Bone marrow (tissue), 2 donors: ENCODE measurements around the gene ARFGAP2.
"Not testable (repeated sequence)": the region's sequence is repeated elsewhere in the genome, so short reads cannot be mapped to it uniquely, and the experiment has no call there.

ENCODE experiments used
- DNase-seq, 2 donors: peaks; one replicate each; lab custom pipeline; 2025; lab: John Stamatoyannopoulos, UW

The ARFGAP2 gene

DNA sequence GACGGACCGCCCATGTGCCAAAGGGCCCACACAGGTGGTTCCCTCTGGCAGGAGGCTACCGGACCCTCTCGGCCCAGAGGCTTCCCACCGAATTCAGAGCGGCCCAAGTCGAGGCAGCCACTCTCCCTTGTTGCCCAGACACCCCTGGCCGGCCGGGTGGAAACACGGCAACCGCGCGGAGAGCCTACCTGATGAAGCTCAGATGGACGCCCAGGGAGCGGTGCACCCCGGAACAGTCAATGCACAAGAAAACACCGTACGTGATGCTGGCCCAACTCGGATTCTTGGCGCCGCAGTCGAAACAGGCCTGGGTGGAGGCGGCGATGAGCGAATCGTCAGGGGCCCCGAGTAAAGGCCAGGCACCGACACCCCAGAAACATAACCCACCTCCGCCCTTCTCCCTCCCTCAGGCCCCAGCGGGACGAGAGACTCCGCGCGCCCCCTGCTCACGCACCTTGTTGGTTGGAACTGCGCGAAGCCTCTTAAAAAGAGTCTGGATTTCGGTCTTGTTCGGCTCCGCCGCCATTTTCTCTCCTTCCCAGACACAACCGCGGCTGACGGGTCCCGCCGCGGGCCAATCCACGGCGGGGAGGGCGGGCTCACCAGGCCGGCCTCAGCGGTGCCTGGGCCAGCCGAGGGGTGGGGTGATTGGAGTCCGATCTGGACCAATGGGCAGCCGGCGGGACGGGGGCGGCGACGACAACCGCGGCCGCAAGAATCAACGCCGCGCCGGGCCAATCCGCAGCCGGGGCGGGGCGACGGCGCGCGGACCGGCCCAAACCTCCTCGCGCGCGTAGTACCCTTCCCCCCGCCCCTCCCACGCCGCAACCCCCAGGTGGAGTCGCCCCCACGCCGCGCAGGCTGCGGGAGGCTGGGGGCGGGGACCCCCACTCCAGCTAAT, at the start of gene ARFGAP2:
Gene ARFGAP2, minus strand, starts transcription at position 552 of the 901 bp plus-strand sequence. Its CDS starts 26 bp downstream, at position 526.
- peak; percentile 83 to 94 for DNase-seq

DNA sequence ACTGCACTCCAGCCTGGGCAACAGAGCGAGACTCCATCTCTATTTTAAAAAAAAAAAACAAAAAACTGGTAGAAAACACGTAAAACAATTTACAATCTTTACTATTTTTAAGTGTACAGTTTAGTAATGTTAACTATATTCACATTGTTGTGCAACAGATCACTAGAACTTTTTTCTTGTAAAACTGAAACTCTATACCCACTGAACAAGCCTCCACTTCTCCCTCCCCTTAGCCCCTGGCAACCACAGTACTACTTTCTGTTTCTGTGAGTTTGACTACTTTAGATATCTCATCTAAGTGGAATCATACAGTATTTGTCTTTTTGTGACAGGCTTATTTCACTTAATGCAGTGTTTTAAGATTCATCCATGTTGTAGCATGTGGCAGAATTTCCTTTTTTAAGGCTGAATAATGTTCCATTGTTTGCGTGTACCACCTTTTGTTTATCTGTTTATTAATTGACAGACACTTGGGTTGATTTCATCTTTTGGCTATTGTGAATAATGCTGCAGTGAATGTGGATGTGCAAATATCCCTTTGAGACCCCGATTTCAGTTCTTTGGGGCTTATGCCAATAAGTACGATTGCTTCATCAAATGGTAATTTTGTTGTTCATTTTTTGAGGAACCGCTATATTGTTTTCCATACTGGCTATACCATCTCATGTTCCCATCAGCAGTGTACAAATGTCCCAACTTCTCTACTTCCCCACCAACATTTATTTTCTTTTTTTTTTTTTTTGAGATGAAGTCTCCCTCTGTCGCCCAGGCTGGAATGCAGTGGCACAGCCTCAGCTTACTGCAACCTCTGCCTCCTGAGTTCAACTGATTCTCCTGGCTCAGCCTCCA, 49.1 kb upstream of the ARFGAP2 start:
- DNase-seq, result peak in 1 of 2 donors; percentile 30

DNA sequence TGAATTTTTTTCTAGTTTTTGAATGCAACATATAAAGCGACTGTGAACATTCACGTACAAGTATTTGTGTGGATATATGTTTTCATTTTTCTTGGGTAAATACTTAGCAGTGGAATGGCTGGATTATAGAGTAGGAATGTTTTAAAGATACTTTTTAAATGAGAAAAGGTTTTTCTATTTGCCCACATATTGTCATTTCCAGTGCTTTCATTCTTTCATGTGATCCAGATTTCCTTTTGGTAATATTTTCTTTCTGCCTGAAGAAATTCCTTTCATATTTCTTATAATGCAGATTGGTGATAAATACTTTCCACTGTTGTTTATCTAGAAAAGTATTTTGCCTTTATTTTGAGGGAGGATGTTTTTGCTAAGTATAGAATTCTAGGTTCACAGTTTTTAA, 46.0 kb upstream of the ARFGAP2 start:
- no peak for DNase-seq

DNA sequence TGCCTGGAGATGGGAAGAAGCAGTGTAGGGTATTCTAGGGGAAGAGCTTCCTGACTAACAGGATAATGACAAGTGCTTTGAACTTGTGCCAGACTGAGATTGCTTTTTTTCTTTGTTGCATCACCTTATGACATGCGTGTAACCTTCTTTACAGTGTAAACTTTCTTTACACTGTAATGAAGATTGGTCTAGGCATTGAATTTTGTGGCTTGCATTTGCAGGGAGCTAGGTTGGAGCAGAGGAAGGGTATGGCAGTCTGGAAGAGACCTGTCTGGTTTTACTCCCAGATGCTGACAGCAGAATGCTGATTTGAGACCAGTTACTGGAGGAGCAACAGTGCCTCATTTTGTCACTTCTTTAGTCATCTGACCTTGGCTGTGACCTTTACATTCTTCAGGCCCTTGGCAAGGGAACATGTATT, 43.7 kb upstream of the ARFGAP2 start:
- no peak for DNase-seq

DNA sequence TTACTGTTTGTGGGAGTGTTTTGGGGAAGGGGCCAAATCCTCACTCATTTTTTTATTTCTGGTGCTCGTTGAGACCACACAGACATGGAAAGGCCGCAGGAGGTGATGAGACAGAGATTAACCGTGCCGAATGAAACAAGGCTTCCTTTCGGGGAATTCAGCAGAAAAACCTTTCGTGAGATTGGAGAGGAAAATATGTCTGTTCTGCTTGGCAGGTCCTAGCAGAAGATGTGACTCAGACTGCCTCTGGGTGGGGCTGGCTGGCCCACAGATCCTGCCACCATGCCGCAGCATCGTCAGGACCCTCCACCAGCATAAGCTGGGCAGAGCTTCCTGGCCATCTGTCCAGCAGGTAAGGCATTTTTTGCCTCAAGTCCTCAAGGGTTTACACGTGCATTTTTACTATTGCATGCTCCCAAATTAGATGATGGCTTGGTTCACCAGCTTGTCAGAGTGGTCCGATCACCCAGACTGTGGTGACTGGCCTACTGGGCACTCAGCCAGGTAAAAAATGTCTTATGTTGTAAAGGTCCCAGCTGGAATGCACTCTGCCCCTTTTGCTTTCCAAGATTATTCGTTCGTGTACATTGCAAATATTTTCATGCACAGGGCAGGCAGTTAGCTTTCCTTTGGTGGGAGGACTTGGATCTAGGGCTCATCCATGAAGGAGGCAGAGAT, 39.6 kb upstream of the ARFGAP2 start:
- DNase-seq, result peak; percentile 20 to 74

DNA sequence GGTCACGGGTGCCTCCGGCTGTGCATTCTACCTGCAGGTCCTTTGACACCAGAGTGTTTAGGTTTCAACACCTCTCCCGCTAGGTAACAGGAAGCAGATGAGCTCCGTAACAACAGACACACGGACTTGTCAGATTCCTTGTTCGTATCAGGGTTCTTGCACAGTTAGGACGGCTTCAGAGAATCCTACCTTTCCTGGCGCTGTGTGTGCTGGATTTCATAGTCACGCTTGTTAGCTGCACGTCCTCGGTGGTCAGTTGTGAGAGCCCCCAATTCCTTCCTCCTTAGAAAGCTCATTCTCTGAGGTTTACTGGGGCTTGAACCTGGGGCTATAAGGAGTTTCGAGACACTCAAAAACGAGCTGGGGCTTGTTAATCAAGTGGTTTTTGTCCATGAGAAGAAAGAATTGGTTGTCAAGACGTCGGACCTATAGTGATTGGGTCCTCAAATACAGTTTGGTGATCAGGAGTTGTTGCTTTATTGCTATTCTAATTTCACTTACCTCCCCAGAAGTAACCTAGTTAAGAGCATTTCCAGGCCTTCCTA, 38.8 kb upstream of the ARFGAP2 start:
- DNase-seq, result no peak

DNA sequence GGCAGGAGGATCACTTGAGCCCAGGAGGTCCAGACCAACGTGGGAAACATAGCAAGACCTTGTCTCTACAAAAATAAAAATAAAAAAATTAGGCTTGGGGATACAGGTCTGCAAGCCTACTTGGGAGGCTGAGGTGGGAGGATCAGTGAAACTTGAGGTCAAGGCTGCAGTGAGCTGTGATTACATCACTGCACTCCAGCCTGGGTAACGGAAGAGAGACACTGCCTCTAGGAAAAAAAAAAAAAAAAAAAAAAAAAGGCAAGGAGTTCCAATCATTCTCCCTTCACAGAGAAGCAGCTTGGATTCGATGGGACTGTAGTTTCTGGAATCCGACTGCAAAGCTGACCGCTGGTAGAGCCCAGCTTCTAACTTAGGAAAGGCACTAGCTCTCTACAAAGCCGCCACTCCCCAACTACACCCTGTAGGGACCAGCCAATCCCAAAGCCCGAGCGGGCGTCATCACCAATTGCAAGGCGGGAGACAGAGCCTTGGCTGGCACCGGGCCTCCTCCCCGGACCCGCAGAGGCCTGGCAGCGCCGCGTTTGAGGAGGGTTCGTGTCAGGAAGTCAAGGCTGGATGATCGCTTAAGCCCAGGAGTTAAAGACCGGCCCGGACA, 37.4 kb upstream of the ARFGAP2 start:
- DNase-seq, result peak; percentile 69 to 82

DNA sequence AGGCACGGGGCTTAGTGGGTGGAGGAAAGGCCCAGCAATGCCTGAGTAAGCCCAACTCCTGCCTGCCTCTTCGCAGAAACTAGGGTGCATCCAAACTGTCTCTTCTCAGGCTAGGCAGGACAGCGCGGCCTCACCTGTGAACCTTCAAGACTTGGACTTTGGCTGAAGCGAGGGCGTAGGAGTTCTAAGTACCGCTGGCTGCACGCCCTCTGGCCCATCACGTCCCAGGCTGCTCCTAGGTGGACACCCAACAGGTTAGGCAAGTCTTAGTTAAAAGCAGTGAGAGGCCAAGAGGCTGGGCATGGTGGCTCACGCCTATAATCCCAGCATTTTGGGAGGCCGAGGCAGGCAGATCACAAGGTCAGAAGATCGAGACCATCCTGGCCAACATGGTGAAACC, 36.3 kb upstream of the ARFGAP2 start:
- DNase-seq, result no peak

DNA sequence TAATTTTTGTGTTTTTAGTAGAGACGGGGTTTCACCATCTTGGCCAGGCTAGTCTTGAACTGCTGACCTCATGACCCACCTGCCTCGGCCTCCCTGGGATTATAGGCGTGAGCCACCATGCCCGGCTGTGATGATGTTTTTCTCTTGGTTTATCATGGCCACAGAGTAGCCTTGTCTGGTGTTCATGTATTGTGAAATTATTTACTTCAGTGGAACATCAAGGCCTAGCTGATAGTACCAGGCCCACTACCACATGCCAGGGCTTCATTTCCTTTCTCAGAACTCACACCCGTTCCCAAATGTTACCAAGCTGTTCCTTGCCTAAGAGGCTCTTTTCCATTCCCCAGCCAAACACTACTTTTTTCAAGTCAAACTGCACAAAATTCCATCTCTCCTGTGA, 31.9 kb upstream of the ARFGAP2 start:
- no peak for DNase-seq

DNA sequence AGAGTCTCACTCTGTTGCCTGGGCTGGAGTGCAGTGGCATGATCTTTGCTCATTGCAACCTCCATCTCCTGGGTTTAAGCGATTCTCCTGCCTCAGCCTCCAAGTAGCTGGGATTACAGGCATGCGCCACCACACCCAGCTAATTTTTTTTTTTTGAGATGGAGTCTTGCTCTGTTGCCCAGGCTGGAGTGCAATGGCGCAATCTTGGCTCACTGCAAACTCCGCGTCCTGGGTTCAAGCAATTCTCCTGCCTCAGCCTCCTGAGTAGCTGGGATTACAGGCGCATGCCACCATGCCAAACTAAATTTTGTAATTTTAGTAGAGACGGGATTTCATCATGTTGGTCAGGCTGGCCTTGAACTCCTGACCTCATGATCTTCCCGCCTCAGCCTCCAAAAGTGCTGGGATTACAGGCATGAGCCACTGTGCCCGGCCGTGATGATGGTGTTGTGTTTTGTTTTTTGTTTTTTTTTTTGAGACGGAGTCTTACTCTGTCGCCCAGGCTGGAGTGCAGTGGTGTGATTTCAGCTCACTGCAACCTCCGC, 31.4 kb upstream of the ARFGAP2 start:
- DNase-seq, result not testable (repeated sequence)

DNA sequence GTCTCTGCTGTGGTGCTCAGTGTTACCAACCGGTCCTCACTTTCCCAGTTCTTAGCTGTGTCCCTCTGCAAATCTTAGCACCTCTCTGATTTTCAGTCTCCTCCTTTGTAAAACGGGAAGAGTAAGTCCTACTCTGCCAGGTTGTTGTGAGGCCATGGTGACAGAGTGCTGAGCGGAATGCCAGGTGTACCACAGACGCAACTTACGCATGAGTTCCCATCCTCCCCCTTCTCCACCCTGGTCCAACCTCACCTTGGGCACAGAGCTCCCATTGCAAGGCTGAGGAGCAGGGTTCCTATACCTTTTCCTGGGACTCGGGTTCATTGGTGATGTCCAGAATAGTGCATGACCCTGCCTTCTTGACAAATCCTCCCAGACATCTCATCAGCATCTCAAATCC, 30.8 kb upstream of the ARFGAP2 start:
- no peak for DNase-seq

DNA sequence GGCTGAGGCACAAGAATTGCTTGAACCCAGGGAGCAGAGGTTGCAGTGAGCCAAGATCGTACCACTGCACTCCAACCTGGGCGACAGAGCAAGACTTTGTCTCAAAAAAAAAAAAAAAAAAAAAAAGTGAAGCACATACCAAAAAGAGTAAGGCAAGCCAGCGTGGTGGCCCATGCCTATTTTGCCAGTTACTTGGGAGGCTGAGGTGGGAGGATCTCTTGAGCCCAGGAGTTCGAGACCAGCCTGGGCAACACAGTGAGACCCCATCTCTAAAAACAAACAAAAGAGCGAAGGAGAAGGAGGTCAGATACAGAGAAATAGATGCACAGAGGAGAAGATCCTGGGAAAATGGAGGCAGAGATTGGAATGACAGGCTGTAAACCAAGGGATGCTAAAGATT, 29.9 kb upstream of the ARFGAP2 start:
- not testable (repeated sequence) for DNase-seq

DNA sequence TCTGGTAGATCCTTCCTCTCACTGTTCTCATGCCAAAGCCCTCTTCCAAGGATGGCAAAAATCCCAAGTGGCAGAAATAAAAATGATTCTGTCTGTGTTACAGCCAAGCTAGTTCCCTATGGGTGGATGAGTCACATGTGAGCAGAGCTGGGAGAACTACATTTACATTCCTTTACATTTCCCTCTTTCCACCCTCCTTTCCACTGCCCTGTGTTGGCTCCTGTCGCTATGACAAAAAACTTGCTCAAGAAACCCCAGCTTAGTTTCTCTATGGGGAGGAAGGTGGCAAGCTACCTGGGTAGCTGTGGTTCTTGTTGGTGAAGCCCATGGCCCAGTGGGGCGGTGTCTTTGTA, 27.9 kb upstream of the ARFGAP2 start:
- no peak for DNase-seq

DNA sequence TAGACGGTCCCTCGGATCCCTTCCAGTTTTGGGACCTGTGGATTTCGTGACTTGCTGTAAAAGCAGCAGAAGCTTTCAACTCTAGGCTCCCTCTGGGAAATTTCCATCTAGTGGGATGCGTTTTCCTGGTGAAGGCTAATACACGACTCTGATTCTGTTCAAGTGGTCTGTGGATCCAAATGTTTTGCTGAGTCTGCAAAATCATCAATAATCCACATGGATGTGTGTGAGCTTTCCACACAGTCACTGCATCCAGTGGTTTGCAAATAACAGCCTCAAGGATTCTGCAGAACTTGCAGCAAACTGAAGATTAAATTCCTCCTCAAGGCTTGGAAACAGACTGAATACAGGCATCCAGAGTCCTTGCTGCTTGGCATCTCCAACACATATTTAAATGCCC, 25.9 kb upstream of the ARFGAP2 start:
- DNase-seq, result no peak

DNA sequence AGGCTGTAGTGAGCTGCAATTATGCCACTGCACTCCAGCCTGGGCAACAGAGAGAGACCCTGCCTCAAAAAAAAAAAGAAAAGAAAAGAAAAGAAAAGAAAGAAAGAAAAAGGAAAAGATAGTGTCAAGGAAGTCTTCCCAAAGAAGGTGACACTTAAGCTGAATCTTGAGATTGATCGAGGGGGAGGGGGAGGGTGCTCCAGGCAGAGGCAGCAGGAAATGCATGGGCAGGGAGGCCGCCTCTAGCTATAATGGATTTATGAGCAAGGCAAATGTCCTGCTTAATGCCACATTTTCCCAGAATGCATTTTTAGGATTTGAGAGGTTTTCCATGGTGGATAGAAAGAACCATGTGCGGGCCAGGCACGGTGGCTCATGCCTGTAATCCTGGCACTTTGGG, 24.3 kb upstream of the ARFGAP2 start:
- DNase-seq, result no peak

DNA sequence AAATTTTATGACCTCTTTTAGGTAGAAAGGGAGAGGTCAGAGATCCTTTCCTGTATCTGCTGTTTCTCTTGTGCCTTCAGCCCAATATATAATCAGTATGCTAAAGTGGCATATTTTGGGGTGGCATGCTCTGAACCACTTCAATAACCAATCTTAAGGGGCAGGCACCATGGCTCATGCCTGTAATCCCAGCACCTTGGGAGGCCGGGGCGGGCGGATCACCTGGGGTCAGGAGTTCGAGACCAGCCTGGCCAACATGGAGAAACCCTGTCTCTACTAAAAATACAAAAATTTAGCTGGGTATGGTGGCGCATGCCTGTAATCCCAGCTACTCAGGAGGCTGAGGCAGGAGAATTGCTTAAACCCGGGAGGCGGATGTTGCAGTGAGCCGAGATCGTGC, 21.5 kb upstream of the ARFGAP2 start:
- not testable (repeated sequence) for DNase-seq

DNA sequence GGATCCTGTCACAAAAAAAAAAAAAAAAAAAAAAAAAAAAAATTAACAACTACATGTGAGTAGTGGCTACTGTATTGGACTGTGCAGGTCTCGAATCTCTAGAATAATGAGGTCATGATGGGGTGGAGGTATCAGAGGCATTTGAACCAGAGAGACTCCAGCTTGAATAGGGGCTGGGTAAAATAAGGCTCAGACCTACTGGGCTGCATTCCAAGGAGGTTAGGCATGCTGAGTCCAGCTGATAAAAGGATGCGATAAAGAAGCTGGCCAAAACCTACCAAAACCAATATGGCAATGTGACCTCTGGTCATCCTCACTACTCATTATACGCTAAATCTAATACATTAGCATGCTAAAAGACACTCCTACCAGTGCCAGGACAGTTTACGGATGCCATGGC, 15.4 kb upstream of the ARFGAP2 start:
- no peak for DNase-seq

DNA sequence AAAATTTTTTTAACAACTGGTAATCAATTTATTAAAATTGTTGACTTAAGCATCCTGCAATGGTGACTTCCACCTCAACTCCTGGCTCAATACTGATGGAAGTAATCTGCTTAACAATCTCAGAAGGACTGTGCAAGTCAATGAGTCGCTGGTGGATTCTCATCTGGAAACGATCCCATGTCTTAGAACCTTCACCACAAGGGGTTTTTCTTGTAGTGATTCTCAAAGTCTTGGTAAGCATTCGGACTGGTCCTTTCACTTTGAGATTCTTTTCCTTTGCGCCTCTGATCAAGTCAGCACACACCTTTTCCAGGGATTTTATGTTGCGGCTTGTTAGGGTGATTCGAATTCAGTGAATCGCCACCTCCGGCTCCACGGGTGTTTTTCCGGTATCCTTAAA, 14.5 kb upstream of the ARFGAP2 start:
- not testable (repeated sequence) for DNase-seq

DNA sequence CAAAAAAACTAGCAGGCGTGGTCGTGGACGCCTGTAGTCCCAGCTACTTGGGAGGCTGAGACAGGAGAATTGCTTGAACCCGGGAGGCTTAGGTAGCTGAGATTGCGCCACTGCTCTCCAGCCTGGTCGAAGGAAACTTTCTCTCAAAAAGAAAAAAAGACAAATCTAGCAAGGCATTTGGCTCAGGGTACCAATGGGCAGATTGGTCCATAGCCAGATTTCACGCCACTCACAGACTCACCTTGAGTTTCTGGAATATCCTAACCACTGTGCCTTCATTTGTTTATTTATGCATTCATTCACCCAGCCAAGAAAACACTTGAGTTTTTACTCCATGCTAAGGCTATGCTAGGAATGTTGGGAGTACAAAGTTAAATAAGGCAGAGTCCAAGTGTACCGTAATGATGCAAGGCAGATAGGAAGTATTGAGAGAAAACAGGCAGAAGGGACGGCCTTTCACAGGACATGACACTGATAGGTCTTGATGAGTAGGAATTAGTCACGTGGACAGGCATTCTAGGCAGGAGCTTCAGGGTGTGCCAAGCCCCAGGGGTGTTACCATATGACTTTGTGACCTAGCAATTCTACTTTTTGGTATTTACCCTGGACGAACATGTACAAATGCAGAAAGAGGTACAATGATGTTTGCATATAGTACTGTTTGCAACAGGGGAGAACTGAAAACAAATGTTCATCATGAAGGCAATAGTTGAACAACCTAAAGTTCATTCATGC, 12.6 kb upstream of the ARFGAP2 start:
- no peak for DNase-seq

DNA sequence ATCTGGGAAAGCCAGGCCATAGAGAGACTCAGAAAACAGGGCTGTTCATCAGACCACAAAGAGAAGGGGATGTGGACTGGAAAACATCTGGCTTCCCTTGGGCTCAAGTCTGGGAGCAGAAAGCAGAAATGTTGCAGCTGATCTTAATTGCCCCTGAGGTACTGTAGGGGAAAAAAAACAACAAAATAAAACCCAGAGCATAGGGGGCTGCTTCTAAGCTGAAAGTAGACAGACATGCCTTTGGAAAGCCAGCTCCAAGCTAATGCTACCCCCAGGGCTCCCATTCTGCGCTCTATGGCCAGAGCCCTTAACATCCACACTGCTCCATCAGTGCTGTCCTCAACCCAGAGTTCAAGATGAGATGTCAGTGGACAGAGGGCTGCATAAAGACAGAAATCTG, 11.6 kb upstream of the ARFGAP2 start:
- no peak for DNase-seq

DNA sequence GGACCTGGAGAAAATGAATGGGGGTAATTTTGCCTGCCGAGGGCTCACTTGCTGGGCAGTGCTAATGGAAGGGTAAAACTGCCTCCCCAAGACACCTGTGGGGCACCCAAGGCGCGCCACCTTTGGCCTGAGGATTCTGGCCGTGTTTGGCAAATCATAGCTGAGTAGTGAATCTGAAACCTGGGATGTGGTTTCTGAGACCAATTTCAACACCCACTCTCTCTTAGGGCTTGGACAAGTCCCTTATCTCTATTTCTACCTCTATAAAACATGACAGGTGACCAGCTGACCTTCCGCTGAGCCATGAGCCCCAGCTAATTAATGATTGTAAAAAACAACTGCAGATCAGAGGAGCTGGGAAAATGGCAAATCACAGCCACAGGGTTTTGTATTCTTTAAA, 11.0 kb upstream of the ARFGAP2 start:
- no peak for DNase-seq
